Gastrocnemius medialis (tissue), 4 donors: ENCODE results near the gene RRM2.

ENCODE experiments used
- POLR2A ChIP-seq, 2 donors: fragments of 450-650 bp; IDR thresholded peaks; one replicate each; pipeline ENCODE4 v1.6.1; 2017; ENCODE audit warnings: antibody characterized with exemption in 2 of 2, mild to moderate bottlenecking in 2 of 2, moderate library complexity in 2 of 2
- TF ChIP-seq, protein P1 (sequence below), 5 experiments: fragments of 450-650 bp in 3 of 5; fragments of 200-600 bp in 2 of 5; sonication (generic) in 2 of 5; IDR thresholded peaks in 4 of 5; conservative IDR thresholded peaks in 1 of 5; 1 replicate in 4 of 5; 2 replicates in 1 of 5; pipeline ENCODE4 v1.5.1; 2016 to 2019; ENCODE audit warnings: antibody characterized with exemption in 5 of 5, mild to moderate bottlenecking in 3 of 5, moderate library complexity in 3 of 5

DNA sequence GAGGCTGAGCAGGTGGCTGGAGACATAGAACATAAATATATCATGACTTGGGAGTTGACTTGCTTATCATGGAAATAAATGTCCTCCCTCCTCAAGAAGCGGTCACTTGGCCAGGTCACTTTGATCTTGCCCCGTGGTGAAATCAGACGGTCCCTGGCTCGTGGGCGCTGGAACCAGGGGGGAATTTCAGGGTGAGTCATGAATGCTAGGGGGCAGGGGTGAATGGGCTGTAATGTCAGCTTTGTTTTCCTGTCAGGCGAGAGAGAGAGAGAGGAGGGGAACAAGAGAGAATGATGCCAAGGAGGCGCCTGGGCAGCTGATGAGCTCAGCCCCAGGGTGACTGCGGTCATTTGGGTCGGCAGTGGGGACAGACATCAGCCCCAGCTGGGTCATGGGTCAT lies 47.7 kb downstream of the RRM2 start:
- no peak for TF ChIP-seq POLR2A (IDR thresholded peaks at IDR 0.05)
- TF ChIP-seq, protein P1, sequence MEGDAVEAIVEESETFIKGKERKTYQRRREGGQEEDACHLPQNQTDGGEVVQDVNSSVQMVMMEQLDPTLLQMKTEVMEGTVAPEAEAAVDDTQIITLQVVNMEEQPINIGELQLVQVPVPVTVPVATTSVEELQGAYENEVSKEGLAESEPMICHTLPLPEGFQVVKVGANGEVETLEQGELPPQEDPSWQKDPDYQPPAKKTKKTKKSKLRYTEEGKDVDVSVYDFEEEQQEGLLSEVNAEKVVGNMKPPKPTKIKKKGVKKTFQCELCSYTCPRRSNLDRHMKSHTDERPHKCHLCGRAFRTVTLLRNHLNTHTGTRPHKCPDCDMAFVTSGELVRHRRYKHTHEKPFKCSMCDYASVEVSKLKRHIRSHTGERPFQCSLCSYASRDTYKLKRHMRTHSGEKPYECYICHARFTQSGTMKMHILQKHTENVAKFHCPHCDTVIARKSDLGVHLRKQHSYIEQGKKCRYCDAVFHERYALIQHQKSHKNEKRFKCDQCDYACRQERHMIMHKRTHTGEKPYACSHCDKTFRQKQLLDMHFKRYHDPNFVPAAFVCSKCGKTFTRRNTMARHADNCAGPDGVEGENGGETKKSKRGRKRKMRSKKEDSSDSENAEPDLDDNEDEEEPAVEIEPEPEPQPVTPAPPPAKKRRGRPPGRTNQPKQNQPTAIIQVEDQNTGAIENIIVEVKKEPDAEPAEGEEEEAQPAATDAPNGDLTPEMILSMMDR (IDR thresholded peaks at IDR 0.05 in 4 of 5, conservative IDR thresholded peaks at IDR 0.05 in 1 of 5): no peak
